HT-29 (cell line): Measurements from ENCODE around the gene NFATC2. TPM values are rescaled to one million over a fixed set of nuclear protein-coding genes. Genes with fewer than 3 reads are reported as not detected.

Experiments
- DNase-seq: peaks from one replicate; pipeline ENCODE4 v3.0.0-alpha.2; 2015; ENCODE audit warnings: low spot score
- total RNA-seq: library from RNA; depleted of rRNA; stranded (reverse); fragments of >200 nt; shearing (Covaris generic); gene quantifications from 2 replicates; pipeline ENCODE4 v1.2.3, GENCODE V29; 2014

The NFATC2 gene
- total RNA-seq, 1 experiment from 2014 or later: 0.51 TPM

GRCh38 chr20:51417250-51418136, 125.0 kb downstream of the NFATC2 start:
- no peak for DNase-seq

- DNase-seq: no peak
These were observed 125.8 kb downstream of the NFATC2 start for GRCh38 chr20:51416532-51417249.

DNA sequence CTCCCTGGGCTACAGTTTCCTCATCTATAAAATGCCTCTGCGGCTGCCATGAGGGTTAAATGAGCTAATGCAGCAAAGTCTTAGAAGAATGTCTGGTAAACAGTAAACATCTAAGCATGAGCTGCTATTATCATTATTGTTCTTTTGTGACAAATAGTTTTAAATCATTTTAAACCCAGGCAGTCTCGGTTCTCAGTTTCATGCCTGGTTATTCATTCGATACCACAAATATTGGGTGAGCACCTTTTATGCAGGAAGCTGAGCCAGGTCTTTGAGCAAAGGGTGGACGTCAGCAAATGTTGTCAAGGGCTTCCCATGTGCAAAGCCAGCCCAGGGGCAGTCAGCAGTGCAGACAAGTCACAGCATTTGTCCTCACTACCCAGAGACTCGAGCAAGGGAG, 128.7 kb downstream of the NFATC2 start:
- no peak for DNase-seq

DNA sequence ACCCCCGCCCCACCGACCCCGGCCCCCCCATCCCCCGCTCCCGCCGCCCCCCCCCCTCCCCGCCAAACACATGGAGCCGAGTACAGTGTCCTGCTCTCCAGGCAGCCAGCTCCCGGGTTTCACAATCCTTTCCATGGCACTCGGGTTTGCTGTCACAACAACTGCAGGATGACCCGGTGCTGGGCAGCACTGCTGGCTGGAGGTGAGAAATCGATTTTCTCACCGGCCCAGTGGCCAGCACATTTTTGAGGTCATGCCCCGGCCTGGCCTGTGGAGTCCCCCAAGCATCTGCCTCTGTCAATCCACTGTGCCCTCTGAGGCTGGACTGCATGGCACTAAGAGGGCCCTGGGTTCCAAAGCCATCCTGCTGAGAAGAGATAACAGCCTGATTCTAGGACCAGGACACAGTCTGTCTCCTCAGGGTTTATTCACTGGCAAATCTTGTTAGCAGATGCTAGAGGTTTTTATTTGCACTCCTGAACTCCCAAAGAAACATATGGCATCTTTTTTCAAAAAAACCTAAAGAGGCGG, 129.5 kb downstream of the NFATC2 start:
- no peak for DNase-seq

- DNase-seq: no peak
These were observed 130.1 kb downstream of the NFATC2 start for GRCh38 chr20:51412333-51412871.

DNA sequence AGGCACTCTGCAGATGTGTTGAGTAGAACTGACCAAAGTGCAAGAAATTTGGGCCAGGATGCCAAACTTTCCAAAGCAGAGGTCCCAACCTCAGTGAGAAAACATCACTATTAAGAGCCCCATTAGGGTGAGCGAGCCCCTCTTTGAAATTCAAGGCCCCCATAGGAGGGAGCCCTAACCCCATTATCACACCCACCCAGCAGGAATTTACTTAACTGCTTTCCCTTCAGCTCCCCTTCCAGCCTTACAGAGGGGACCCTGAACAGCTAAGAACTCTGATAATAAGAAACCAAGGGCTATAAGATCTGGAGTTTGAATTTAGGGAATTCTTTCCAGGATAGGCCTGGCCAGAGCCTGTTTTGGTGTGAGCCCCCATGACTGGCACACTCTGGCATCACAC, 130.6 kb downstream of the NFATC2 start:
- DNase-seq: no peak

DNA sequence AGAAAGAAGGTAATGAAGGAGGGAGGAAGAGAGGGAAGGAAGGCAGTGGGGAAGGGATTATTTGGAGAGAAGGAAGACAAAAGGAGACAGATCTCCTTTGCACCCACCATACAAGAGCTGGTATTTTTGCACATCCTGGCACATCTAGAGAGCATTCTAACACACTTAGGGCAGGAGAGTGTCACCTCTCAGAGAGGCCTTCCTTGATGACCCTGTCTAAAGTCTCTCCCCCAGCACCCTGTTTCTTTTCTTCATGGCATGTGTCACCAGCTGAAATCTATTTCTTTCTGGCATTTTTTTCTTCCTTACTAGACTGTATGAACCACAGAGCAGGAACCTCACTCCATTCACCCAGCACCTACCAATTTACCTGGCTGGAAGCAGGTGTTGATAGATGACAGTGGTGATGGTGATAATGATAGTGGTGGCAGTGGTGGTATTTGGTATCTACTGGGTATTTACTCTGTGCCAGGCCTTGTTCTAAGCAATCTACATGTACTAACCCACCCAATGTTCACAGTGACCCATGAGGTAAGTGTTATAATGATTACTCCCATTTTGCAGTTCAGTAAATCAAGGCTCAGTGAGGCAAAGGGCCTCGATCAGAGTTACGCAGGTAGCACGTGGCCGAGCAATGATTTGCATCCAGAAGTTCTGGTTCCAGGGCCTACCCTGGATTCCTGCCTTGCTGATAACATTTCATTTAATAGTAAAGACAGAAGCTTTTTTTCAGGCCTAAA, 131.8 kb downstream of the NFATC2 start:
- no peak for DNase-seq

GRCh38 chr20:51409192-51409880, 133.2 kb downstream of the NFATC2 start:
- no peak for DNase-seq

DNA sequence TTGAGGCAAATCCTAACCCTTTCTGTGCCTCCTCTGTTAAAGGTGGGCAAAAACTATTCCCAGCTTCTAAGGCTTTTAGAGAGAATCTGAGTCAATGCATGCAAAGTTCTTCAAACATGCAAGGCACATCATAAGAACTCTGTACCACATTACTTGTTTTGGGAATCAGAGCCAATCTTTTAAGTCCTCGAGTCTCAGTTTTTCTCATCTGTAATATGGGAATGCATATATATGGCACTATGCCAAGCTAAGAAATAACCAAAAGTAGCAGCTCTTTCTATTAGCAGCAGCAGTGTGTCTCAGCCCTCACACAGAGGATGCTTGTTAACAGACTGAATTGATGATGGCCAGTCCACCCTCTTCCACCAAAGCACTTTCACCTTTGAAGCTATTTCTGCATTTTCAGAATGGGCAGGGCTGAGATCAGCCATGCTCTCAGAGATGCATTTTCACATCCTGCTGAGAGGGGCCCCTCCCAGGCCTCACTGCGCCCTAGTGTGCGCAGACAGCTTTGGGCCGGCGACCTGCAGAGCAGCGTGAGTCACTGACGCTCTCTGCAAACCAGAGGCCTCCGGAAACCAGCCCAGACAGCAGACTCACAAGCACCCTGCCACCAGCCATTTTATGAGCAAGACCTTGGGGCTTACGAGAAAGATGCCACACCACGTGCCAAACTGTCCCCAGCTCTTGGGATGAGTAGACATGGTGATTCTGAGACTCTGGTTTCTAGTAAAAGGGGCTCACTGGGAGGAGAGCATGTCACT, 138.0 kb downstream of the NFATC2 start:
- DNase-seq: no peak

DNA sequence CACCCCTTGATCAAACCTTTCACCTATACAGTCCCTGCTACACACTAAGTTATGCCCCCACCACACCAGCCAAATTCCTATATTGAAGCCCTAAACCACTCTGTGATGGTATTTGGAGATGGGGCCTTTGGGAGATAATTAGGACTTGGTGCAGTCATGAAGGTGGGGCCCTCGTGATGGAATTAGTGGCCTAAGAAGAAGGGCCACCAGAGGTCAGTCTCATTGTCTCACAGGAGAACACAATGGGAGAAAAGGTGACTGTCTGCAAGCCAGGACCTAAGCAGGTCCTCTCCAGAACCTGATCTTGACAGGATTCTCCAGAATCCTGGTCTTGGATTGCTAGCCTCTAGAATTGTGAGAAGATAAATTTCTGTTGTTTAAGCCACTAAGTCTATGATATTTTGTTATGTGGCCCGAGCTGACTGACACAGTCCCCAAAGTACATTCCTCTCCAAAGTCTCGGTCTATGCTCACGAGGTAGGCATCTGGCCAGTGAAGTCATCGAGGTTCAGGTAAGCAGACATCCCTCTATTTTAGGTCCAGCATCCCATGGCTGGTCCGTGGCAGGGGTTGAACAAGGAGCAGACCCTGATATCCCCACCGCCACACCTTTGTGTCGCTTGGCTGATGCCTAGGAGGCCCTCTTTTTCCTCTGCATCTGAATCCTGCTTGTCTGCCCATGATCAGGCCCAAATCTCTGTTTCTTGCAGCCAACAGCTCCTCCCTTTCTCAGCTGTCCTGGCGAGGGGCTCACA, 138.9 kb downstream of the NFATC2 start:
- DNase-seq: peak; percentile 19

DNA sequence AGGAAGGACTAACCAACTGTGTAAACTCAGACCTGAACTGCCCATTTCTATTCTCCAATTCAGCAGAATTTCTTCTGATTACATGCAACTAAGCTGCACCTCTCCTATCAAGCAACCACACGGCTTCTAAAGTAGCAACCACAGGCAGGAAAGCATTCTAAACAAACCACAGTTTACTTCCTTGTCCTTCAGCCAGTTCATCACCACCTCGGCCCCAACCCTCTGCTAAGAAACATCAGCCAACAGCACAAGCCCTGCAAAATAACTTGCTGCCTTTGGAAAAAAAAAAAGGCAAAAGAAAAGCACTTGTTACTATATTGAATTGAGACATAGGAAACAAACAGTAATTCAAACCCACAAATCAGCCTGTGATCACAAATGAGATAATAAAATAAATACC, 140.3 kb downstream of the NFATC2 start:
- DNase-seq: no peak

DNA sequence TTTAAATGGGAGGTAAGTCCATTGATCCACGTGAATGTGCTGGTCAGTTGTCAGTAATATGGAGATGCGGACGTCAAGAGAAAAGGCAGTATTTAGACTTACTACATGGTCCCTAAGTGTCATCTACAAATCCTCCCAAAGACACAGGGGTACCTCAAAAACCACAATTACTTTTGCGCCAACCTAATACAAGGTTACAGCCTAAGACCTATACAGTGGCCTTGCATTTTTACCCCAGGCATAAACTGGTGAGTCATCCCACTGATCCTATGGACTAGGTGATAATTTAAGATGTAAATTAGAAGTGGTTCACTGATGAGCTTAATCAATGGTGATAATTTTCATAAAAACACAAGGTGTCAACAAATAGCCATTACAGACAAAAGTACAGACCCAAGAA, 141.0 kb downstream of the NFATC2 start:
- no peak for DNase-seq

DNA sequence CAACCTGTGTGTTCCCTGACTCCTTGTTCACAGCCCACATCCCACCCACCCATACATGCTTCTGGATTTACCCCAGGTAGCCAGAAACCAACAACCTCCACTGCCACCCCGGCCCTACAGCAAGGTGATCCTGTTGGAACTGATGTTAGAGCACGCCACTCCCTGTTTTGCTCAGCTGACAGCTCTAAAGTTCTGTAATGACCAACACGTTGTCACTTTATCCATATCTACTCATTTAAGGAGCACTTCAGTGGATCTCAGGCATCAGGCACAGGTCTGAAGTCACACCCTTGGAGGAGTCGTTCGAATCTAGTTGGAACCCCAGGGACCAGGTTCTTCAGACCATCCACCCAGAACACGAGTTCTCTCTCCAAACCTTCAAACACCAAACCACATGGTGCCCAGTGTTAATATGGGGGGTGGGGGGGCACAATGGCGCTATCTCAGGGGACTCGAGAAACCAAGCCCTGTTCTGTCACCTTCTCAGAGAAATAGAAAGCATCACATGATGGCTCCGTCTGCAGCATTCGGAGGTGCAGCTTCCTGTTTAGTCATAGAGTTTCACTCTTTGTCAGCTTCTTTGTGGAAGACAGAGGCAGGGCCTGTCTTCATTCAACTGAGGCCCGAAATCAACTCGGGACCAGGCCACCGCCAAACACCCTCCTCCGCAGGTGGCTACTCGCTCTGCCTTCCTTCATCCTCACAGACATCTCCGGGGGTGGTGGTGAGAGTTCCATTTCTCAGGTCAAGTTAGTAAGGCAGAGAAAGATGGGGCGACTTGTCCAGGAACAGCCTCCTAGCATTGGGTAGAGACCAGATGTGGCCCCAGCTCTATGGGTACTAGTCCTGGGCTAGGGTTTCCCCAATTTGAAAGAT, 142.2 kb downstream of the NFATC2 start:
- no peak for DNase-seq

- DNase-seq: no peak
These were observed 143.3 kb downstream of the NFATC2 start for GRCh38 chr20:51399006-51399890.

DNA sequence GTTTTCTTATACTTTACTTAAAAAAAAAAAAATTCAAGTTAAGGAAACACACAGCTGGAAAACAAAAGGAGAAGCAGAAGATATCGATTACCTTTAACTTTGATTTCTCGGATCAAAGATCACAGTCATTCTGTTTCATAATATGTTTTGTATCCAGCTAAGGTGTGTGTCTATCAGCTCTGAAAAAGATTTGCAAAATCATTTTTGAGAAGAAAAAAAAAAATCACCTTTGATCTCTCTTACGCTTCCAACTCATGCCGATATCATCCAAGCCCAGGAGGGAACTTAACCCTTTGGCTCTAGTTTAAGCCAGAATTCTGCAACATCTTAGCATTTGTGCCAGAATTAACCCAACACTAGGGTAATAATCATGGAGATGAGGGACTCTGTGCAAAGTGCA, 144.0 kb downstream of the NFATC2 start:
- DNase-seq: no peak

- no peak for DNase-seq
These were observed 144.4 kb downstream of the NFATC2 start for GRCh38 chr20:51398083-51398482.

- no peak for DNase-seq
These were observed 145.4 kb downstream of the NFATC2 start for GRCh38 chr20:51397137-51397536.
